CD1c-positive myeloid dendritic cell (primary cell): Measurements from ENCODE around the gene WBP2.

Experiments used
- DNase-seq: peaks from one replicate; pipeline ENCODE4 v3.0.0-alpha.2; 2016; ENCODE audit errors: extremely low spot score

The WBP2 gene

DNA sequence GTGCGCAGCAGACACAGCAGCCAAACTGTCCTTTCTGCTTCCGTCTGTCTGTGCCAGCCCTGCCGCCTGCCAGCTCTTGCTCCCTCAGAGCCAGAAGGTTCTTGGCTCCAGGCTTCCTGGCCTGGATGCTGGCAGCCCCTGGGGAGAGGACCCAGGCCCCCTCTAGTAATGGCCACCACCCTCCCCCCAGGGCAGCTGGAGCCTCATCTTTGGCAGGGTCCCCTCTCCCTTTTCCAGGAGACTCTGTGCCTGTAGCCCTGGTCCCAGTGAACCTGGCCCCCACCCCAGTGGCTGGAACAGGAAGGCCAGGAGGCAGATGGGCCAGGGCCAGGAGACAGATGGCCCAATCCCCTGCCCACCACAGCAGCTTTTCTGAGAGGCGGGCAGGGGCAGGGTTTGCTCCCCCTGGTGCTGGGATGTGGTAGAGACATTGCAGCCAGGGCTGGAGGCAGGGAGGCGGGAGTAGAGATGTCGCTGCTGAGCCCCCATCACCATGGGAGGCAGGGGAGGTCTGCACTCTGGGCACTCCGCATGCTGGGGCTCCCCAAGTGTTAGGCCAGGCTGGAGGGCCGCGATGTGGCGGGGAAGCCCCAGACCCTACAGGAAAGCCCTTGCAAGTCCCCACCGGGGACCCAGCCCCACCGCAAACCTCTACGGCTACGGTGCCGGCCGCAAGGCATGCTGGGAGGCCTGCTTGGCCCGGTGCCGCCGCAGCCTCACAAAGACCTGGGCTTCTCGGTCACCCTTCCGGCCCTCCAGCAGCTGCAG, 27.6 kb downstream of the WBP2 start:
- peak; percentile 38 for DNase-seq

DNA sequence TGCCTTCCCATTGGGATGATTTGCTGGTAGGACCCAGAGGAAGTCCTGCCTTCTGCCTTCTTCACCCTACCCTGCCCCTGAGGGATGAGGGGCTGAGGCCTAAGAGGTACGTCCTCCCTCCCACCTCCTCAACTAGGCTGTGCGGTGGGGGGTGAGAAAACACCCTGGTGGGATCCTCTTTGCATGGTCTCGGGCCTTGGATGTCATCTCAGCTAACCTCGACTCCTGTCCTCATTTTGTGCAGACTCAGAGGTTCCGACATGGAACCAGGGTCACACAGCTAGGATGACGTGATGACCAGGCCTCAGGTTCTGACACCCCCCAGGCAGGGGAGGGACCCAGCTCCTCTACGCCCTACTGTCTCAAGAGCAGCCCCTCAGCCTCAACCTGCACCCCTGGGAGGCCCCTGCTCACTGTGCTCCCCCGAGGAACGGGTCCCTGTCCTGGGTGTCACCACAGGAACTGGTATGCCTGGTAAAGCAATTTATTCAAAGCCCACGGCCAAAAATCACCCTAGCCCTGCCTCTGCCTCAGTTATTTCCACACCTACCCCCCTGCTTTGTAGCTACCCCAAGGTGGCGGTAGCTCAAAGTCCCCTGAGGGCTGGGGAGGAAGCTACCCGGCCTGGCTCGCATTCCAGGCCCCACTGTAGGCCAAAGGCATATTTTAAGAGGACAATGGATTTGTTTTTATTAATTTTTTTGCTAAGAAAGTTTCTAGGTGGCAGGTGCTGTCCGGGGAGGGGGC, 28.4 kb downstream of the WBP2 start:
- DNase-seq, result no peak

DNA sequence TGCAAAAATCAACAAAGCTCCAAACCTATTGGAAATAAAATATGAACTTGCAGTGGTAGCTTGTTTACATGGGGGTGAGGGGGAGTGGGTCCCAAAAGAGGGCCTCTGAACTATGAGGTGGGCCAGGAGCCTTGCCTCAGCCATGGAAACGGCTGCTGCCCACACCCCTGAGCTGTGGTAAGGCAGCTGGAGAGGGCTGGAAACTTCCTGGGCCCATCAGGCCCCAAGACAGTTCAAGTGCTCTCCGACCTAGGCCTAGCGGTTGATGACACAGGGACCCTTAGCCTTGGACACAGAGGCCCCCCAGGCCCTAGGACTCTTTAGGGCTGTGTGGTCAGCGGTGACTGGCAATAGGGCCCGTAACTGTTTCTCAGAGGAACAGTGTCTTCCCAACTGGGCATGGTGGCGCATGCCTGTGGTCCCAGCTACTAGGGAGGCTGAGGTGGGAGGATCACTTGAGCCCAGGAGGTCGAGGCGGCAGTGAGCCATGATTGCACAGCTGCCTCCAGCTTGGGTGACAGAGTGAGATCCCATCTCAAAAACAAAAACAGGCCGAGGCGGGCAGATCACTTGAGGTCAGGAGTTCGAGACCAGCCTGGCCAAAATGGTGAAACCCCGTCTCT, 29.3 kb downstream of the WBP2 start:
- no peak for DNase-seq

DNA sequence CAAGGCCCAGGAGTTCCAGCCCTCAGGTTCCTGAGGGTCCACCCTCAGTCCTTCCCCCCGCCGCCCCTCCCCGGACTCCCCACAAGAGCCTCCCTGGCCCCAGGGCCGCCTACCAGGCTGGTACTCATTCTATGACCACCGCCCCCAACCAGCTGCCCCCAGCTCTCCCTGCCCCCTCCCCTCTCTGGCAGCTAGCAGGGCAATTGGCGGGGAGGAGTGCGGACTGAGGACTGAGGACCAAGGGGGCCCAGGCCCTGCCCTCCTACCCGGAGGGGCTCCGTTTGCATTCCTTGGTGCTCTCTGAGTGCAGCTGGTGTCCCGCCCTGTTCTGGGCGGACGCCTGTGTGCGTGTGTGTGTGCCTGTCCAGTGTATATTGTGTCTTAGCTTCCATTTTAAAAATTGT, 30.0 kb downstream of the WBP2 start:
- DNase-seq, result no peak

DNA sequence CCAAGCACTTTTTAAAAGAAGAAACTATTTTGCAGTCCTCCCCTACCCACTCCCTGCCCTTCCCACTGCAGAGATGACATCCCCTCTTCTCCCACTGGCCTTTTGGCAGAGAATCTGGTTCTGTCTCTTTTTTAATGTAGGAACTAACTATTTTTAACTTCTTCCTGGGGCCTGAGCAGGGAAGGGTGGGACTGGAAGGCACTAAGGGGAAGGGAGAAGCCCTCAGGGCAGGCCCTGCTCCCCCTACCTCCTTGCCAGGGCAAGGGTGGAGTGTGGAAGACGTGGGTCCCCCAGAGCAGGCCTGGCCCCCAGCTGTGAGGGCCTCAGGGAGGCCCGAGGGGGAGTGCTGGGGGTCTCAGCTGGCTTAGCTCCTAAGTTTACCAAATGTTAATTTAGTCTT, 30.5 kb downstream of the WBP2 start:
- DNase-seq, result no peak

DNA sequence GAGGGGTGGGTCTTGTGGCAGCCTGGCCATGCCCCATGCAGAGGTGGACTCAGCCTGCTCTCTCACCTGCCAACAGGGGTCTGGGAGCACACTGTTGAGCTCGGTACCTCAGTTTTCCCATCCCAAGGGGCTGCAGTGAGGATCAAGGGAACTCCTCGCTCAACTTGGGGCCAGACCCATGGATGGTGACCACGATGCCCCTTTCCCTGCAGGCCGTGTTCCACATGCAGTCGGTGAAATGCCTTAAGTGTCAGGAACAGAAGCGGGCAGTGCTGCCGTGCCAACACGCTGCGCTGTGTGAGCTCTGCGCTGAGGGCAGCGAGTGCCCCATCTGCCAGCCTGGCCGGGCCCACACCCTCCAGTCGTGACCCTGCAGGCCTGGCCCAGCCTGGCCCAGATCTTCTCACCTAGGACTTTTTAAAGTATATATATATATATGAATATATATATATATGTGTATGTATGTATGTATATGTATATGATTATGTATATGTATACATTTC, 31.0 kb downstream of the WBP2 start:
- DNase-seq, result no peak

DNA sequence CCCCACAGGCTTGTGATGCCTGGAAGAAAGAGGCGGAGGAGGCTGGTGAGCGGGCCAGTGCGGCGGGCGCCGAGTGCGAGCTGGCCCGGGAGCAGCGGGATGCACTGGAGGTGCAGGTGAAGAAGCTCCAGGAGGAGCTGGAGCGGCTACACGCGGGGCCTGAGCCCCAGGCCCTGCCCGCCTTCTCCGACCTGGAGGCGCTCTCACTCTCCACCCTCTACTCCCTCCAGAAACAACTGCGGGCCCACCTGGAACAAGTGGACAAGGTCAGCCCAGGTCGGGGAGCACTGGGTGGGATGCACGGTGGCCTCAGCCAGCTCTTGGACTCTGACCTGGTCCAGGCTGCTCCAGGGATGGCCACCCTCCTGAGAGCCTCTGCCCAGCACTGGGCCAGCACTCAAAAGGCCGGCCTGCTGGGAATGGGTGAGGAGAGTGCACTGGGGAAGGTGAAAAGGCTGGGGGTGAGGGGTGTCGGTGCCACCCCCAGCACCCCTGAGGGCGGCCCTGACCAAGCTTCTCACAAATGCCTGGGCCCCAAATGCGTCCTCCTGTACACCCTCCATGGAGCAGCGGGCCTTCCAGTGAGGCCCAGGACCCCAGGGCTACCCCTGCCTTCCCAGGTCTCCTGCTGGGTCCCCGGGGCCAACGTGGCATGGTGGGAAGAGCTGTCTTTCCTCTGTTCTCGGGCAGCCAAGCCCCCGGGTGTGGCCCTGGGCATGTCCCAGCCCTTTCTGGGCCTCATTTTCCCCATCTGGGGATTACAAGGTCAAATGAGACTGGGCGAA, 31.7 kb downstream of the WBP2 start:
- no peak for DNase-seq

DNA sequence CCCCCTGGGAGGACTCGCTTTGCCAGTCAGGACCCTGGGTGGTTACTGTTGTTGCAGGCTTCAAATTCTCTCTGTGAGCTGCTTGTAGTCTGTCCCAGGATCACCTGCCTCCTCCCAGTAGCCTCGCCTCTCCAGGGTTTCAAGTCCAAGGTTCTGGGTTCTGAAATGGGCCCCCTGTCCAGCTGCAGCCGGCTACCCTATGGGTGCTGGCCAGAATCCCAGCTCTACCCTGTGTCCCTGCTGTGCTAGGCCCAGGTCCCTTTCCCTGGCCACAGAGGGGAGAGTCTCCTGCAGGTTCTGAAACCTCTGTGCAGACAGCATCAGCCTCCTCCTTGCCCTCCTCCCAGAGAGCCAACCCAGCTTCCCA, 32.4 kb downstream of the WBP2 start:
- no peak for DNase-seq

DNA sequence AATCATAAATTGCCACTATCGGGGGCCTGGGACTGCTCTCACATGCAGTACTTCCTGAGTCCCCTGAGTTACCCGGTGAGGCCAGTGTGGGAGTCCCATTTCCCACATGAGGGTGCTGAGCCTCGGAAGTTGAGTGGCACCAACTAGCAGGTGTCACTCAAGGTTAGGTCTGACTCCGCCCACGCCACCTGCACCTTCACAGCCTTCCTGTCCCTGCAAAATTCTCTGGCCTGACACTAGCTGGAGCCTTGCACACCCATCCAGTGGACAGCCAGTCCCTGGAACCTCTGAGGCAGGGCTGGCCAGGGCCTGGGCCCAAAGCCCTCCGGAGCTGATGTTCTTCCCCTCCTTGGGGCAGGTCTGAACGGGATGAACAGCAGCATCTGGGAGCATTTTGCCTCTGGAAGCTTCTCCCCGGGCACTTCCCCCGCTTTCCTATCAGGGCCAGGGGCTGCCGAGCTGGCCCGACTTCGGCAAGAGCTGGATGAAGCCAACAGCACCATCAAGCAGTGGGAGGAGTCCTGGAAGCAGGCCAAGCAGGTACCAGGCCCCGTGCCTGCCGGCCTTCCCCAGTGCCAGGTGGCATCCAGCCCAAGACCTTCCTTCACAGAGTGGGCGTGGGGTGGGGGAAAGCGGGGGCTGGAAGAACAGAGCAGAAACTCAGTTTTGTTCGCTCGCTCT, 32.9 kb downstream of the WBP2 start:
- DNase-seq, result no peak

DNA sequence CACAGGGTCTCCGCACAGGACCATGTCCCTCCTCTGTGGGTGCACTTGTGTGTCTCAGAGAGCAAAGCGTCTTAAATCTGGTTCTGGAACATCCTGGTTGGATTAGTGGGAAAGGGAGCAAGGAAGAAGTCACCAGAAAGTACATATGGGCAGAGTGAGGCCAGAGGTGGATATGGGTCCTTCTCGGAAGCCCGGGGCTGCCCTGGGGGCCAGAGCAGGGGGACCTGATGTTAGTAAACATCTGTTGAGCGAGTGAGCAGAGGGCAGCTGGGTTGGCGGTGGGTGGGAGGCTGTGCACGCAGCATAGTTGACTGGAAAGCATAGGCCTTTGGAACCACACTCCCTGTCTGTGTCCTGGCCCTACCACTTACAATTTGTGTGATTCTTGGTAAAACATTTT, 33.6 kb downstream of the WBP2 start:
- no peak for DNase-seq

DNA sequence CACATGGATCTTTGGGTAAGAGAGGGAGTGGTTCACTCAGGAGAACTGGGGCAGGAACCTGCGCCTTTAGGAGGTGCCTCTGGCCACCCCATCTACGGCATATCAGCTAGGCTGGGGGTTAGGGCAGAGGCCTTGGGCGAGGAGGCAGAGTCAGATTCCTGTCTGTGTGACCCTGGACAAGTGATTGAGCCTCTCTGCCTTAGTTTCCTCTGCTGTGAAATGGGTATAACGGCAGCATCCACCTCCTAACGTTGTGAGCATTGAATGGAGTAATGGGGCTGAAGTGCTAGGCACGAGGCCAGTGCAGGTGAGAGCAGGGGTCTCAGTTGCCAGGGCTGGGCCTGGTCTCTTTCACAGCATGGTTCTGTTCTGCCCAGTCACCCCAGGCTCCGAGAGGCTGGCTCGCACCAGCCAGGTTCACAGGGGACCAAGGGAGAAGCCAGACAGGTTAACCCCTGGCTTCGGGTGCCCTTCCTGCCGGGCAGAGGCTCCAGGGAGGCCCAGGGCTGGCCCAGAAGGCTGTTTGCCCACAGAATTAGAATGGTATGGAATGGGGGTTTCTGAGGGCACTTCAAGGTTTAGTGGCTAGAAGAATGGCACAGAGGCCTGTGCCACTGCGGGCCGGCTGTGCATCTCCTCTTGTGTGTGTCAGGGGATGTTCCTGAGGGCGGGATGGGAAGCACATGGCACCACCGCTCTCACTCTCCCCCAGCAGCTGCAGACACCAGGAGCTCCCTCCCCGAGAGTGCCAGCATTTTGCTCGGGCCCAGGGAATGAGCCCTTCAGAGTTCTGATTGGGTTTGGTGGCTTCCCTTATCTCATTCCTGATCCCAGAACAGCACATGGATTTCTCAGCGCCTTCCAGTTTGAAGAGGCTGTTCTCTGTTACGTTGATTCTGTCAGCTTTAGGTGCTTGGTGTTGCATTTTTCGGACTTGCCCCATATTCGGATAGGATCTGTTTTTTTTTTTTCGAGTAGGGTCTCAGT, 34.7 kb downstream of the WBP2 start:
- DNase-seq, result no peak

DNA sequence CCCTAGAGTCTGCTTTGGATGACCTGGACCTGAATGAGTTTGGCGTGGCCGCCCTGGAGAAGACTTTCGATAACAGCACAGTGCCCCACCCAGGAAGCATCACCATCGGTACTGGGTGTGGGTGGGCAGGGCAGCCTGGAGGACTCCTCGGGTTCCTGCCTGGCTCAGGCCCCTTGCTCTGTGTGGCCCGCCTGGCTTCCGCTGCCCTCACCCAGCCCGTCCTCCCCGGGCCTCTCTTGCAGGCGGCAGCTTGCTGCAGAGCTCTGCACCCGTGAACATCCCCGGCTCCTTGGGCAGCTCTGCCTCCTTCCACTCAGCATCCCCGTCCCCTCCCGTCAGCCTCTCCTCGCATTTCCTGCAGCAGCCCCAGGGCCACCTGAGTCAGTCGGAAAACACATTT, 35.5 kb downstream of the WBP2 start:
- DNase-seq, result no peak

DNA sequence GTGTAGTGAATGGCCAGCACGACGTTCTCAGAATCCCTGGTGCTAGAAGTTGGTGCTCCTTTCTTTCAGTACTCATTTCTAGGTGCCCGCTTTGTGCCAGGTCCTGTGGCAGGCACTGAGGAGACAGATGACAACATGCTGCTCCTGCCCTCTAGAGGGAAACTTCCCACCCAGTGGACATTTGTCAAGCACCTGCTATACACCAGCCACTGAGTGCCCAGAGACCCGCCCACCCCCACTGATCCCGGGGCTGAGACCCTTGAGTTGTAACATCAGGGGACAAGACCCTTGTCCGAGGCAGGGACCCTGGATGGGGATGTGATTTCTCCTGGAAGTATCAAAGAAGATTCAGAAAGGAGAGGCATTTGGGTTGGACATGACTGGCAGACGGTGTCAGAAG, 36.0 kb downstream of the WBP2 start:
- DNase-seq, result no peak

DNA sequence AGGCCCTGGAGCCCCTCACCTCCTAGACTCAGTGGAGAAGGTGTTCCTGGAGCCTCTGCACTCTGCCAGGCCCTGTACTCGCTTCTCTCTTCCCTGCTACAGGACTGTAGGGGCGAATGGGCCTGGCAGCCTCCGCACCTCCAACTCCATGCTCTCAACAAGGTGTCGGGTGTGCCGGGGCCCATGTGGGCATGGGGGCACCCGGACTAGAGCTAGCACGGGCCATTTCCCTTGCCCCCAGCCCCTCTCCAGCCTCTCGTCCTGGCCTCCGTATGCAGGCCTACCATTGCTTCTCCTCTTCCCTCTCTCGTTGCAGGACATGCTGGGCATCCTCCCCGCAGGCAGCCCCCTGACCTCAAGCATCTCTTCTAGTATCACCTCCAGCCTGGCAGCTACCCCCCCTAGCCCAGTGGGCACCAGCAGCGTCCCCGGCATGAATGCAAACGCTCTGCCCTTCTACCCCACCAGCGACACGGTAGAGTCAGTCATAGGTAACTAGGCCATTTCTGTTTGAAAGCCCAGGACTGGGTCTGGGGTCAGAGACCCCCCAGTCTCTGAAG, 36.7 kb downstream of the WBP2 start:
- no peak for DNase-seq

DNA sequence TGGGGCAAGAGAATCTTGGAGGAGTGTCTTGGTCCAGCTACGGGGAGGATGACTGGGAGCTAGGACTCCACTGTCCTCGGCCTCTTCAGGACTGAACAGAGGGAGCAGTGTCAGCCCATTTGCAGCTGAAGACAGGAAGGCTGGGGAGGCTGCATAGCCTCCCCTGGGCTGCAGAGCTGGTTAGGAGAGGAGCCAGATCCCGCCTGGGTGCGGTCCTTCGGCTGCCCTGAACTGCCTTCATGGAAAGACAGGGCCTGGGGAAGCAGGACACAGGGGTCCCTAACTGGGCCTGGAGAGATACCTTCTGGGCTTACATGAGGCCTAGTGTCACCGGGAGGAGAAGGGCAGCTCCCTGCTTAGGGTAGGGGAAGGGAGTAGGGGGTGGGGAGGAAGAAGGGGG, 37.6 kb downstream of the WBP2 start:
- DNase-seq, result no peak

DNA sequence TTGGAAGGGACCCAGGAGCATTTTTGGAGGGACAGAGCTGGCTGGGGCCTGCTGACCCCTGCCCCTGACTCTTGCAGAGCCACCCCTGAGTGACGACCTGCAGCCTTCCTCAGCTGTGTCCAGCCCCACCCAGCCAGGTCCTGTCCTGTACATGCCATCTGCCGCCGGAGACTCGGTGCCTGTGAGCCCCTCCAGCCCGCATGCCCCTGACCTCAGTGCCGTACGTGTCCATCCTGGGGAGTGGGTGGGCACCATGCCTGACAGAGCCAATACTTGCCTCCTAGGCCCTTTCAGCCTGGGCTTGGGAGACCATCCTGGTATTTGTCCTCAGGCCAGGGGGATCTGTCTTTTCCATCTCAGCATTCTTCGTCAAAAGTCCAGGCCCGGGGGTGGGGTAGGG, 38.4 kb downstream of the WBP2 start:
- DNase-seq, result no peak

DNA sequence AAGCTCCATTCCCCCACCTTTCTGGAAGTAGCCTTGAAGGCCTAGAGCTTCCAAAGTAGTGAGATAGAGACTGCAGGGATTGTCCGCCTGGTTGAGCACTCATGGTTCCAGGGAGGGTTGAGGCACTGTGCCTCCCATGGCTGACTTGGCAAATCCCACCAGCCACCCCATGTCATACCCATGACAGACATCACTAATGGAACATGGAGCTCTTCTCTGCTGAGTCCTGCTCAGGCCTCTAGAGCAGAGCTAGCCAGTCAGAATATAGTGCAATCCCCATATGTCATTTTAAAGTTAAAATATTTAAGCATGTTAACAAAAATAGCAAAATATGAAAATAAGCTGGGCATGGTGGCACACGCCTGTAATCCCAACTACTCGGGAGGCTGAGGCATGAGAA, 39.7 kb downstream of the WBP2 start:
- DNase-seq, result no peak

DNA sequence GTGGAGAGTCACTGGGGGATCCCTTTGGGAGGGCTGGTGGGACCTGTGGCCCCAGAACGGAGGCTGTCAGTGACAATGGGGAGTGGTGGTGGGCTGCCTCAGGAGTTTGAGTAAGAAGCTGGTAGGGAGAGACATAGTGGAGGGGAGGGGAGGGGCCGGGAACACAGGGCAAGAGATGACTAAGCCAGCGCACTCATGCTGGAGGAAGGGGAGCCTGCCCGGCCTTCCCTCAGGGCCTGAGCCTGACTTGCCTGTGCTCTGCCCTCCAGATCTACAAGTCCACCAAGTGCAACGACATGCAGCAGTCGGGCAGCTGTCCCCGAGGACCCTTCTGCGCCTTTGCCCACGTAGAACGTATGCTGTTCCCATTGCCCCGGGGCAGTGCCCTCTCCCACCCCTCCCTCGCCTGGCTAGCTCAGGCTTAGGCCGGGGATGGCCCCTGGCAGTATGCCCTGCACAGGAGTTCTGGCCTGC, 40.2 kb downstream of the WBP2 start:
- DNase-seq, result no peak

DNA sequence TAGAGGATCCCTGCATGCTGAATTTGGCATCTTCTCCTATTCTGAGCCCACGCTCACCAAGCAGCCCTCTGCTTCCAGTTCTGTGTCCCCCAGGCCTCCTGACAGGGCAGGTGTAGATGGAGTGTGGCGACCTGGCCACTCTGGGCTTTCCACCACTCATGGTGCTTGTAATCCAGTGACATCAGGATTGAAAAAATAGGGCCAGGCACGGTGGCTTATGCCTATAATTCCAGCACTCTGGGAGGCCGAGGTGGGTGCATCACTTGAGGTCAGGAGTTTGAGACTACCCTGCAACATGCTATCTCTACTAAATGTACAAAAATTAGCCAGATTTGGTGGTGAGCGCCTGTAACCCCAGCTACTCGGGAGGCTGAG, 41.1 kb downstream of the WBP2 start:
- DNase-seq, result no peak
